ENCODE measurements around the gene PLIN4.

- TF ChIP-seq CTCF (IDR thresholded peaks at IDR 0.05) = no peak
- no peak for TF ChIP-seq POLR2AphosphoS5 (IDR thresholded peaks at IDR 0.05; ENCODE audit: insufficient read depth in 1 of 2, low read depth in 1 of 2)
These were observed 34.2 kb upstream of the PLIN4 start for GRCh38 chr19:4552525-4552819.

Measured in vagina (tissue), 2 donors.